ENCODE measurements around the gene KDM1B.

GRCh38 chr6:18268066-18268465, 112.8 kb downstream of the KDM1B start:
- TF ChIP-seq CTCF (IDR thresholded peaks at IDR 0.05) = no peak
- TF ChIP-seq POLR2A (IDR thresholded peaks at IDR 0.05) = no peak

Measured in ovary (tissue), 3 donors.